Urothelium cell line (cell line): ENCODE data around the gene CSNK1D.
"Not testable (repeated sequence)": the region's sequence is repeated elsewhere in the genome, so short reads cannot be mapped to it uniquely, and the experiment has no call there.

Experiments
- DNase-seq: peaks from one replicate; pipeline ENCODE4 v3.0.0; 2011; ENCODE audit warnings: low spot score, mixed read lengths
- FAIRE-seq: peaks from 2 replicates; lab custom pipeline; 2011; peaks lifted over from hg19 to GRCh38; lab: Jason Lieb, UNC

CSNK1D gene

DNA sequence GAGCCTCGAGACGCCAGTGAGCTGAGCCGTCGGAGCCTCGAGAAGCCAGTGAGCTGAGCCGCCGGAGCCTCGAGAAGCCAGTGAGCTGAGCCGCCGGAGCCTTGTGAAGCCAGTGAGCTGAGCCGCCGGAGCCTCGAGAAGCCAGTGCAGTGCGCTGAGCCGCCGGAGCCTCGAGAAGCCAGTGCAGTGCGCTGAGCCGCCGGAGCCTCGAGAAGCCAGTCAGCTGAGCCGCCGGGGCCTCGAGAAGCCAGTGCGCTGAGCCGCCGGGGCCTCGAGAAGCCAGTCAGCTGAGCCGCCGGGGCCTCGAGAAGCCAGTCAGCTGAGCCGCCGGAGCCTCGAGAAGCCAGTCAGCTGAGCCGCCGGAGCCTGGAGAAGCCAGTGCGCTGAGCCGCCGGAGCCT, 19.4 kb downstream of the CSNK1D start:
- FAIRE-seq, DNase-seq: not testable (repeated sequence)

DNA sequence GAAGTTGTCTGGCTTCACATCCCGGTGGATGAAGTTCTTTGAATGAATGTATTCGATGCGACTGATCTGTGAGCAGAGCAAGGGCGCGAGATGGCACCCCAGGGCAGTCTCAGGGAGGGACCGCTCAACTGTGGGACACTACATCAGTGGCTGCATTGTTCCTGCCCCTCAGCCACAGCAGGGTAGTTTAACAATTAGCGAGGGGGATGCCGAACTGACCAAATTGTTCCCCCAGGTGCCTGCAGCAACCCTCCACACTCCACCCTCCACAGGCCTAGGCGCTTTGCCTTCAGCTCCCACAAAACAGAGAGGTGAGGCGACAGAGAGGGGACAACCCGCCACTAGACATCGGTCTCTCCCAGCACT, 20.3 kb downstream of the CSNK1D start:
- FAIRE-seq = no peak
- no peak for DNase-seq

DNA sequence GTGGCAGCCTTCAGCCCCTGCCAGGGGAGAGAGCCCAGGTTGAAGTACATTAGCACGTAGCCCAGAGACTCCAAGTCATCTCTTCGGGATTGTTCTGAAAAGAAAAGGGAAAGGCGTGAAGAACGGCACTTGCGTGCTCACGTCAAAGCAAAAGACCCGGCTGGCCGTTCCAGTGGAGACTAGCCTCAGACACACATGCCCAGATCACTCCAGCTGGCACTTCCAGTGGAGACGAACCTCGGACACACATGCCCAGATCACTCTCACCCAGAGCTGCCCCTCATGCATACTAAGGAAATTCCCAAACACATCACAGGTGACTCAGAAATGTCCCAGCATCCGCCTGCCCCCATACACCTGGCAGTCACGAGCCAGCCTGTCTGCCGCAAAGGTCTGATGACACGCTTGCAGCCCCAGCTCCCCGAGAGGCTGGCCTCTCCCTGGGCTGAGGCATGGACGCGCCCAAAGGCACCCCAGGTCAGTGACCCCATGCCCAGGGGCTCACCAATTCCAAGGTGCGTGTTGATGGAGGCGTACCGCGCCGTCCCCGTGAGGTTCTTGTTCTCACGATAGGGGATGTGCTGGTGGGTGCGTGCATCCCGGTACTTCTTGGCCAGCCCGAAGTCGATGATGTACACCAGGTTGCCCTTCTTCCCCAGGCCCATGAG, 20.9 kb downstream of the CSNK1D start:
- no peak for FAIRE-seq
- no peak for DNase-seq

DNA sequence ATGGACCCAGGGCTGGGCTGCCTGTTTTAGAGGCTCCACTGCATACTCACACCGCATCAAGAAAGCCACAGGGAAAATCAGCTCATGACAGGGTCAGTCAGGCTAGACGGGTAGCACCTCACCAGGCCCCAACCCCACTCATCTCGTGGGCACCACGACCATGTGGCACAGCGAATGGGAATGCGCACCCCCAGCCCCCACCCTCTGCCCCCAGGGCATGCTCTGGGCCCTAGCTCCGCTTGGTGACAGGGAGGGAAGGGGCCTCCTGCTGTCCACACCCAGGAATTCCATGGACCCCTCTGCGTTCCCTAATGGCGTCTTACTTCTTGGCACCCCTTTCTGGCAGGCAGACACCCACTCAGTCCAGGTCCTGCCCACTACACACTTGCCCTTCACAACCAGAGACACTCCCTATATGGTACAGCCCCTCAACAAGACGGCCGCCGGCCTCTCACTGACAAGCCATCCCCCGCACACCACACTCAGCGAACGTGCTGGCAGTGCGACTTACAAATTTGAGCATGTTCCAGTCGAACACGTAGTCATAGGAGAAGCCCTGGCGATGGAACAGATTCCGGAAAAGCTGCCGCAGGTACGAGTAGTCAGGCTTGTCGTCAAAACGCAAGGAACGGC, 22.5 kb downstream of the CSNK1D start:
- no peak for DNase-seq
- FAIRE-seq = no peak

DNA sequence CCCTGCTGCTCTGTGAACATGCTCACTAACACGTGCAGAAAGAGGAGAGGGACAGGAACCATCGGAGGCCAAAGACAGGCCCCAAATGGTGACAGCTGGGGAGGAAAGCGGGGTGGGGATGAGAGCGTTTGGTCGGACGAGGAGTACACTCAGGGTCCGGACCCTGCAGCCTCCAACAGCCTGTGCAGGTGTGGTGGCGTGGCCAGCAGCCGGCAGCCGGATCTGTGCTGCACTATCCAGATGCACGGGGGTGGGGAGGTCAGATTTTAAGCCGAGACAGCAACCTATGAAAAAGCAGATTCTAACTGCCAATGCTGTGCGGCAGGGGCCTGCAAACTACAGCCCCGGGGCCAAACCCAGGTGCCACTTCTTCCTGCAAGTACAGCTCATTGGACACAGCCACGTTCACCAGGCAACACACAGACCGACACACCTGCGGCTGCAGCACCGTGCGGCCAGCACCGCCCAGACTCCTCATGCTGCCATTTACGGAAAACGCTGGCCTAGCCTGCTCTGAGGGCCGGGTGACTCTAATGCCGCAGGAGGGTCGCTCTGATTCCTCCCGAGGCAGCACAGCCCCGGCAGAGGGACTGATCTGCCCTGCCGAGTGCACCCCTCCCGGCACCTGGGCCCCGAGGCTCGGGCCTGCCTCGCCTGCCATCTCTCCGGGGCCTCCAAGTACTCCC, 23.5 kb downstream of the CSNK1D start:
- DNase-seq (no peak), FAIRE-seq (no peak)

DNA sequence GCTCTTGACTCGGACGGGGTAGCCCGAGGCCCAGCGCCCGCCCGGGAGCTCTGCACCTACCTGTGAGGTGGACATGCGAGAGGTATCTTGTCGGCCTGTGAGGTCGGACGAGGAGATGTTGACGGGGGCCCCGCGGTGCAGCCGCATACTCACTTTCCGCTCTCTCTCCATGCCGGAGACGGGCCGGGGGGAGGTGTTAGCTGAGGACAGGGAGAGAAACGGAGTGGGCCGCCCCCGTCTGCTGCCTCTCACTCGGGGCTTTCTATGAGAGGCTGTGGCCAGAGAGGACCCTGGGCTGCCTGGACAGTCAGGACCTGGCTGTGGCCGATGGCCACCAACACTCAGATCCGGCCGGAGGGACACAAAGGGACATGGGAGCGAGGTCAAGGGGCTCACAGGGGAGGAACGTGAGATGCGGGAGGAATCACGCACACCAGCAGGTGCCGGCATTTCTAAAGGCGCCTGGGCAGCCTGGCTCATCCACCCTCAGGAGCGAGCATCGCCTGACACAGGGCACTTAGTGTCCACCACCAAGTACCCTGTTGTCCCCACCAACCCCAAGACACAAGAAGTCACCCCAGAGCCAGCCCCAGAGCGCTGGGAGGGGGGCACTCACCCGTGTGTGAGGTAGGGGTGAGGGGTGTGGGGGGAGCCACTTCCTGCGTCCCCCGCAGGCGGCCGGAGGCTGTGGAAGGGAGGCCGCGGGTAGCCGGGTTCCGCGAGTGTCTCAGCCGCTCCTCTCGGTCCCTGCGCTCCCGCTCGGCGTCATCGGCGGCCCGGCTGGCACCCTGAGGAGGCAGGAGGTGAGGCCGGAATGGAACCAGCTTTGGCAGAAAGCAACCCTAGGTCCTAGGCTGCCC, 24.5 kb downstream of the CSNK1D start:
- FAIRE-seq (no peak), DNase-seq (no peak)

DNA sequence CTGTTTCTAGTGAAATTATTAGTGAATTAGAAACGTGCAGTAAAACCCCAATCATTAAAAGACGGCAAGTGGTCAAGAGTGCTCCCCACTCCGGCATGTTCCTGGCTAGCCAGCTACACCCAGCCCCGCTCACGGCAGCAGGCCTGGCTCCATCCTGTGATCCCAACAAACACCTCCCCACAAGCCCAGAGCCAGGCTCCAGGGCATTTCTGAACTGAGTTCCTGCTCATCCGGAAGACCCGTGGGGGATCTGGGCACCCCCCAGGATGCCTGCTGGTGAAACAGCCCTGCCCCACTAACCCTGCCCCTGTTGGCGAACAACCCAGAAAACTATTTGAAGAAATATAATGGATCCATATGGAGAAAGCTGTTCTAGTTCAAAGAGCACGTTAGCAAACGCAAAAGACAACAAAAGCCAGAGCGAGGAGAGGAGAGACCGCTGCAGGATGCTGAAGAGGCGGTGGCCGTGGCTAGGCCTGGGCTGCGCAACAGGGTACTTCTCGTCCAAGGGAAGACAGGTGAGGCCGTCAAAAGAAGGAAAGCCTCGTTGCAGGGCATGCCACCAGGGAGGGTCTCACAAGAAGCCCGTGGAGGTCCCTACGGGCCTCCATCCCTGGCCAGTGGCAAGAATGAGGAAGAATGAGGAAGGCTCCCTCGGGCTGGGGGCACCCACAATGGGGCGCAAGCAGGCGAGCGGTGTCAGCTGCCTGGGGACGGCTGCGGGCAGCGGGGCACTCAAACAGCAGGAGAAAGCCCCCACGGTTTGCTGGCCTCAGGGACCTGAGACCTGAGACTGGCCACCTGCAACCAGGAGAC, 25.4 kb downstream of the CSNK1D start:
- DNase-seq = no peak
- FAIRE-seq = no peak

DNA sequence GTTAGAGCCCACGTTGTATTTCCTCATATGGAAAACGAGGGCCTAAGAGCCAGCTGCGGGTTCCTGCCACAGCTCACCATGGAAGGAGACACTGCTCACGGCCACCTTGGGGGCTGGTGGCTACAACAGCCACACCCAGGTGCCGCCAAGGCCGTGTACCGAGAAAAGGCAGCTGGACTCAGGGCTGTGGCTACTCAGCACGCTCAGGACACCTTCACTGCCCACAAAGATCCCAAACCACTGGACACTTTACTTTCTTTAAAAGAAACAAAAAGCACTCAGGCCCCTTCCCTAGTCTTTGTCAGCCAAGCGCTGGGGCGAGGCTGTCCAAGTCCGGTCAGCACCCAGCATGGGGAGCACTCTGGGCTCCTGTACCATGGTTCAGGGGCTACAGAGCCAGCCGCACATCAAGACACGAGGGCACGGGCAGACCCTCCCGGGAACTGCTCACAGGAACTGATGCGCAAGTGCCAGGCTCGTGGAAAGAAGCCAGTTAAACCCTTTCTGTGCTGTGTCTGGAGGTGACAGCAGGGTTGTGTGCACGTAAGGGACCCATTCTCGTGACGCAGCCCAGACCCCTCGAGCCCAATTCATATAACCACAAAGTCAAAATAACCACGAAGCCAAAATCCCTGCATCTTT, 26.2 kb downstream of the CSNK1D start:
- DNase-seq (no peak), FAIRE-seq (no peak)

DNA sequence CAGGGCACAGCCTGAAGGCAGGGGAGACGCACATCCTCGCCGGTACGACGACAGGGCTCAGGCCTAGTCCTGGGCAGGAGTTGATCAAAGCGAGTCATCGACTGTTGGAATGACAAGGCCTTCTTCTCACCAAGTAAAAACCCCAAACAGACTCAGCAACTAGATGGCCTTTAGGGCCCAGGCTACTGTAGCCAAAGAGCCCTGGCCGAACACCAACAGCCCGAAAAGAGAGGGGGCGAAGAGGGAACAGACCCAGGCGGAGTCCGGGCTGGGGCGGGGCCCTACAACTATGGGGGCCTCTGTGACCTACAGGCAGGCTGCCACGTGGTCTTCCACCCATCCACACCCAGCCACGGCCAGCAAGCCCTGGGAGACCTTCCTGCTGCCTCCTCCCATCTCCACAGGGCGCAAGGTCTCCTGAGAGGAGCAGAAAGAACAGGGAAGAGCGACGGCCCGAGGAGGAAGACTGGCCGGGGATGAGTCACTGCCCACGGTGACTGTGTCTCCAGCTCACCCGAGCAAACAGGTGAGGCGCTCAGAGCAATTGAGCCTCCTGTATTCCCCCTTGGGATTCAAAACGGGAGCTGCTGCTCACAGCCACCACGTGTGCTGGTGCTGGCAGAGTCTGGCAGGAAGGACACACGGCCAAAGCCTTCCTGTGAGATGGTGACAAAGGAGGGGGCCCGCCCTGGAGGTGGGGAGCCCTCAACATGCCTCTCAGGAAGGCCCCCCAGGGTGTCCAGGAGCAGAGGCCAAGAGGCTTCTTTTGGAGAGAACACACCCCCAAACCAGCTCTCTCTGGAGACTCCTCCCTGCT, 26.9 kb downstream of the CSNK1D start:
- FAIRE-seq (no peak), DNase-seq (no peak)

DNA sequence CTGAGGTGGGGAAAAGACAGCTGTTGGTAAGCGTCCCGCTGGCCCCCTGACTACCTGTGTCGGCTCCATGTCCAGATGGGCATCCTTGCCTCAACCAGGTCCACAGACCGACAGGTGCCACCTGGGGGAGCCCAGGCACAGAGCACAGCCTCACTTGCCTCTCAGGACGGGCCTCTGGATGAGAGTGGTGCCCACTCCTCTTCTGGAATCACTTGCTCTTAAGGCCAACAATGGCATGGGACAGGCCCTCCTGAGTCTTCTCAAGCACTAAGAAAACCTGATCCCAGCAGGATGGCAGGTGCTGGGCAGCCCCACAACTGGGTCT, 27.5 kb downstream of the CSNK1D start:
- DNase-seq (no peak), FAIRE-seq (no peak)

DNA sequence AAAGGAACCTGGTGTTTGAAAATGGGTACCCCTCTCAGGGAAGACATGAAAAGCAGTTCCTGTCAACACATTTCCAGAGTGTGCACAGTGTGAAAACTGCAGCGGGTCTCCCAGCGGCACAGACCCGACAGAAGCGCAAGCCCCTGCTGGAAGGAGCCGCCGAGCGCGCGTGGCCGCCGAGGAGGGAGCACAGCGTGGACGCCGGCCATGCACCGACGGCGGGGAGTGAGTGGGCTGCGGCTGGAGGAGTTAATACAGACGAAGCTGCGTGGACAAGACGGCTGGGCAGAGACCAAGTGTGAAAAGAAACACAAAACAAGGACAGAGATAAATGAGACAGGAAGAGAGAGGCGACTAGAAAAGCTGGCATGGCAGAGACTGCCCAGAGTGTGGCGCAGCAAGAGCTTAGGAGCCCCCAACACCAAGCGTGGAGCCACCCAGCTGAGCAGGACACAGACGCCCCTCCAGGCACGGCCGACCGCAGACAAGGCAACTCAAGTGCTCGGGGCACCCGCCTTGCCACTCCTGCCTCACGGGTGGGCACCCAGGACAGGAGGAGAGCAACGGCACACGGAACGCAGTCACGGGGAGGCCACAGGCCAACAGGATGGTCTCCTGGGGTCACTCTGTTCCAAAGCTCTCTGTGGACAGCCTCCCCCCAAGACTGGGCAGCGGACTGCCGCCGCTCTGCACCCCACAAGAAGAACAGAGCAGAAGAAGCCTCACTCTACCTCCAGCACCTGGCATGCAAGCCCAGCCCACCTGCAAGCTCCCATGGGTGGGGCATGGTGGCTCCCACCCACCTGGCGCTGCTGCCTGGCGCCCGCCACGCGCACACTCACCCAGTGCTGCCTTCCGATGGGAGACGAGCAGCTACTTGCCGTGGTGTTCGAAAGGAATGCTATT, 28.1 kb downstream of the CSNK1D start:
- FAIRE-seq (peak; percentile 52), DNase-seq (no peak)

DNA sequence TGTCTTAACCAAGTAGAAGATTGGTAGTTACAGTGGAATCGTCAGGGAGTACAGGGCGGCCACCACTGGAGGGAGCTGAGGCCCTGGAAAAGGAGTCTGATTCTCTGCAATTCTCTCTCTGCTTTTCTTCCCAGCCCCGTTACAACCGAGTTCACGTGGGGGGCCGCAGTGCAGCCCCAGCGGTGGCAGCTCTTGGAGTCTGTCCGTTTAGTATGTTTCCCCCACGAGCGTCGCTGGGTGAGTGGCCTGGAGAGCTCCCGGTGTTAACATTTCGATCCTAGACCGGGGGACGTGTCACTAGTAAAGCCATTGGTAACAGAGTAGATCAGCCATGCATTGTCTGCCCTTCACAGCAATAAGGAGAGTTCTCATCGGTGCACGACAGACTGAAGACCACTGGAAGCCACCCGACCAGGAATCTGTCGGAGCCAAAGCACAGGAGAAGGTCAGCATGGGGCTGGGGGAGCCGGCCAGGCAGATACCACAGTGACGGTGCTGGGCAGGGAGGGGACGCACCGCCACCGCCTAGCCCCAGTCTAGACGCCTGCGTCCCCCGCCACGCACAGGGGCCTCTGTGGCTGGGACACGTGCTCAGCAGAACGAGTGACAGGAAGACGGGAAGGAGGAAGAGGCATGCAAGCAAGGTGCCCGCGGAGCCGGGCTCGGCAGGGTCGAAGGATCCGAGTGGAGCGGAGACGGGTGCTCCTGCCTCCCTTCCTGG, 28.9 kb downstream of the CSNK1D start:
- FAIRE-seq = no peak
- DNase-seq = no peak

DNA sequence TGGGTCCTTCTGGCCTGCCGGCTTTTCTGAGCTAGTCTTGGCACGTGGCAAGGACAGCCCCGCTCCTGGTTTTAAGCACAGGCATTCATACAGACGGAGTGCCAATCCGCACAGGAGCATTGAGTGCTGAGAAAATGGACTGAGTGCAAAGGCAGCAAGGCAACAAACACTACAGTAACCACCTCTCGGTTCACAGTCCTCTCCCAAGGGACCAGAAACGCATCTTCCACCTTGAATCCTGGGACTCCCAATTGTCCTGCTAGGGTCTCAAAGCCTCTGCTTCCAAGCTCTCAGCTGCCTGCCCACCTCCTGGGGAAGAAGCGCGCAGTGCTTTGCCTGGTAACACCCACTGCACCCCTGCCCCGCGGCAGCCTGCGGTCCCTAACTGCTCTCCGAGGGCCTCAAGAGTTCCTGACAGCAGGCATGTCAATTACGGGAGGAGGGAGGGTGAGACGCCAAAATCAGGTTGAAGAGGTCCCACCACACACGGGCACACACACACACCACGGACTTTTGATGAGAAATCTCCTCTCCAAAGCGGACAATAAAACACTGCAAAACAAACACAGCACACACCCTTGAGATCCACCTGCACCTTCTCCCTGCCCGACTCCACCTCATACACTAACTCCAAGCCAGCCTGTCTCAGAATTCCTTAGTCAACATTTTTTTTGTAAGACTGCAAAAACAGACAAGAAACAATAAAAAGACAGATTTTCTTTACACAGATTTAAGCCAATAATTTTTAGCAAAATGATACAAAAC, 29.7 kb downstream of the CSNK1D start:
- FAIRE-seq = no peak
- no peak for DNase-seq

DNA sequence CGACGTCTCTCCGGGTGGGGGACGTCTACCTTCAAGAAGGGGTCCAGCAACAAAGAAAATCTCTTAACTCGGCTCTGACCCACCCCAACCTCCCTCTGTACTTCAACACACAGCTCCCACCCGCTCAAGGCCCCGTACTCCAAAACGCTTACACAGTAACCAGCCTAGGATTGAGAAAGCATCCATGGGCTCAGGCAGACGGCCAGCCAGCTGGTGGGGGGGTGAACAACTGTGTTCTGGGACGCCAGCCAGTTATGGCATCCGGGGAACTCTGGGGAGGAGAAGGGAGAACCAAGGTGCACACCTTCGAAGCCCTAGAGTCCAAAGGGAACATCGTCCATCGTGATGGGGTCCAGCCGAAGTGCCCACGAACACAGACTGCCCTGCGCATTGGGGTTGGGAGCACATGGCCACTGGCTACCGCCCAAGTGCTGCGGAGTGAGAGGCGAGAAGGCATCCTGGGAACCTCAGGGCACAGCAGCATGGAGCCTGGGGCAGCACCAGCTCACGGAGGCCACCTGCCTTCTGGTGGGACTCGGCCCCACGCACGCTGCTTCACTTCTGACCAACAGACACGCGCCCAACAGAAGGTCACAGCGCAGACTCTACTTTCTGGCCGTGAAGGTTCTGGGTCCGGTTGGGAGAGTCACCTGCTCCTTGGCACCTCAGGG, 30.4 kb downstream of the CSNK1D start:
- FAIRE-seq (no peak), DNase-seq (no peak)

DNA sequence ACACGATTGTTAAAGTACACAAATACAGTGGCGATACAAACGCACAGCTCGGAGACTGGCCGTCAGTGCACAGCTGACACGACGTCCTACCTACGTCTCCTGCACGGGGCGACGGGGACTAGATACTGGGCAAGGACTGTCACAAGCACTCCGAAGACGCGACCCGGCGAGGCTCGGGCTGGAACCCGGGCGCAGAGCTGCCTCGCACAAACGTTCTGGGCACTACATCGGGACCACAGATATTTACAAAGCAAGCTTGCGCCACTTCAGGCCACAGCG, 30.9 kb downstream of the CSNK1D start:
- DNase-seq (no peak), FAIRE-seq (no peak)

DNA sequence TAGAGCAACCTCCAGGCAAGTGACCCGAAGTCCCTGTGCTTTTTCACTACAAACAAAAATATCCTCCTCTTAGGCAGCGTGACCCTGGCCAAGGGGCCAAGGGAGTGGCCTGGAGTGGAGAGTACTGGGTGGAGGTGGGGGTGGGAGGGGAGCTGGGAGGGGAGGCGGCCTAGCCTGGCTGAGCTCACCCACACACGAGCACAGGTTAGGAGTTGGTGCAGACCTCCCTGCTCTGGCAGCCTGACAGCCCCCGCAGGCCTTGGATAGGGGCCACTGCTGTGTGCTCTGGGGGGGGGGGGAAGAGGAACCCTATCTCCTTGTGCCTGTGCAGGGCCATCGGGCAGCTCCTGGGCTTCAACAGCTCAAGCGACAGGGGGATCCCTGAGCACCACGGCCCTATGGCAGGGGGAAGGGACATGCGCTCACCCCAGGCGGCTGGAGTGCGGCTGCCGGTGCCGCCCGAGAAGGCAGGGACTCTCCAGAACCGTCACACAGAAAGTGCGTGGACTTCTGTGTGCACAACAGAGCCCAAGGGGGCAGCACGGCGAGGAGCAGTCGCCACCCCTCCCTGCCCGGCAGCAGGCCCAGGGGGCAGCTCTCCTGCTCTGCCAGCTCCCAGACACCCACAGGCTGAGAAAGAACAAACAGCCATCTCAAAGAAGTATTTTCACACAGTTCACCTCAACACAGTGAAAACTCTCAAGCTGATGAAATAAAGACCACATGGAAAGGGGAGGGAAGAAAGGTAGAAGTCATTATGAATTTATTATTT, 31.4 kb downstream of the CSNK1D start:
- FAIRE-seq (no peak), DNase-seq (no peak)
